ENCODE measurements around the gene IQSEC2.

Gene IQSEC2

GRCh38 chrX:53281321-53281822, at the start of gene IQSEC2:
Gene IQSEC2, minus strand, starts transcription at chrX:53281584.
- no peak for DNase-seq

GRCh38 chrX:53330331-53330730, 48.9 kb upstream of the IQSEC2 start:
- no peak for DNase-seq

GRCh38 chrX:53324803-53325202, 43.4 kb upstream of the IQSEC2 start:
- no peak for DNase-seq

- DNase-seq, result no peak
Measured at GRCh38 chrX:53324085-53324484, 42.7 kb upstream of the IQSEC2 start.

GRCh38 chrX:53323196-53323595, 41.8 kb upstream of the IQSEC2 start:
- no peak for DNase-seq

- no peak for DNase-seq
Measured at GRCh38 chrX:53321943-53322497, 40.6 kb upstream of the IQSEC2 start.

GRCh38 chrX:53321230-53321942, 40.0 kb upstream of the IQSEC2 start:
- no peak for DNase-seq

GRCh38 chrX:53320543-53321229, 39.3 kb upstream of the IQSEC2 start:
- peak; percentile 0 for DNase-seq

- DNase-seq, result no peak
Measured at GRCh38 chrX:53319614-53320542, 38.5 kb upstream of the IQSEC2 start.

GRCh38 chrX:53318766-53319353, 37.5 kb upstream of the IQSEC2 start:
- DNase-seq, result no peak

GRCh38 chrX:53317365-53318069, 36.1 kb upstream of the IQSEC2 start:
- DNase-seq, result peak; percentile 56

- DNase-seq, result no peak
Measured at GRCh38 chrX:53316860-53317237, 35.5 kb upstream of the IQSEC2 start.

- DNase-seq, result no peak
Measured at GRCh38 chrX:53316111-53316859, 34.9 kb upstream of the IQSEC2 start.

- DNase-seq, result no peak
Measured at GRCh38 chrX:53313728-53314105, 32.3 kb upstream of the IQSEC2 start.

- DNase-seq, result peak; percentile 52
Measured at GRCh38 chrX:53312946-53313727, 31.8 kb upstream of the IQSEC2 start.

- DNase-seq, result no peak
Measured at GRCh38 chrX:53309837-53310236, 28.5 kb upstream of the IQSEC2 start.

GRCh38 chrX:53308836-53309235, 27.5 kb upstream of the IQSEC2 start:
- no peak for DNase-seq

- DNase-seq, result no peak
Measured at GRCh38 chrX:53305996-53306937, 24.9 kb upstream of the IQSEC2 start.

Data from CD4-positive, alpha-beta T cell treated with Interleukin-4 for 4 hours (primary cell).